IMR-90 (cell line): ENCODE results near the gene AGPAT3. TPM values are rescaled to one million over a fixed set of nuclear protein-coding genes. Genes with fewer than 3 reads are reported as not detected.

Experiments
- ATAC-seq: fragments of 200-7000 bp; cut with Tn5 transposase; 2 replicates; pipeline ENCODE4 v1.9.1; 2020; ENCODE audit warnings: low read depth, mild to moderate bottlenecking, moderate library complexity
- BruUV-seq: library from RNA; stranded (reverse); fragments of 400-500 nt; replicated peaks from 2 replicates; lab custom pipeline; 2021; lab: Mats Ljungman, UMichigan
- CTCF ChIA-PET: fragments of 300-600 bp; formaldehyde crosslinking; extraction: SDS; loops from one replicate; lab custom pipeline; 2021; ENCODE audit warnings: antibody characterized with exemption; lab: Yijun Ruan, JAX
- POLR2A ChIA-PET: fragments of 300-600 bp; sonication (Branson Sonifier 250); formaldehyde crosslinking; loops from one replicate; lab custom pipeline; 2022; ENCODE audit warnings: antibody characterized with exemption; ENCODE audit not compliant: unreplicated experiment; lab: Charles Lee
- DNase-seq: peaks from one replicate; pipeline ENCODE4 v3.0.0; 2013
- H2AFZ ChIP-seq: replicated peaks from 2 replicates; pipeline ENCODE3; 2013; ENCODE audit warnings: low read length, mild to moderate bottlenecking; ENCODE audit not compliant: poor library complexity
- H2AK5ac ChIP-seq: 2 replicates; pipeline ENCODE4 v1.6.1; 2013; ENCODE audit warnings: low read depth, low read length, inconsistent platforms
- H2AK9ac ChIP-seq: replicated peaks from 2 replicates; pipeline ENCODE3; 2013; ENCODE audit warnings: mild to moderate bottlenecking, low read depth, low read length, moderate library complexity; ENCODE audit not compliant: poor library complexity
- H2BK120ac ChIP-seq: 2 replicates; pipeline ENCODE4 v1.6.1; 2013; ENCODE audit warnings: low read depth, low read length, inconsistent platforms
- H2BK15ac ChIP-seq: 3 replicates; pipeline ENCODE4 v1.6.1; 2013; ENCODE audit warnings: low read depth, low read length, inconsistent platforms
- H2BK20ac ChIP-seq: 2 replicates; pipeline ENCODE4 v1.6.1; 2013; ENCODE audit warnings: low read depth, mild to moderate bottlenecking, inconsistent platforms, low read length, moderate library complexity
- H2BK5ac ChIP-seq: 2 replicates; pipeline ENCODE4 v1.6.1; 2013; ENCODE audit warnings: mild to moderate bottlenecking, low read depth, low read length, inconsistent platforms; ENCODE audit not compliant: poor library complexity, severe bottlenecking
- H3K14ac ChIP-seq: replicated peaks from 2 replicates; pipeline ENCODE4 v1.6.1; 2013; ENCODE audit warnings: low read depth, low read length, inconsistent platforms
- H3K18ac ChIP-seq: 2 replicates; pipeline ENCODE4 v1.6.1; 2013; ENCODE audit warnings: low read depth, low read length, control low read depth
- H3K23ac ChIP-seq: 2 replicates; pipeline ENCODE4 v1.6.1; 2013; ENCODE audit warnings: low read depth, low read length, inconsistent platforms
- H3K27ac ChIP-seq: 2 replicates; pipeline ENCODE4 v1.5.1; 2013; ENCODE audit warnings: mild to moderate bottlenecking, control low read depth, low read length; ENCODE audit not compliant: insufficient read depth
- H3K27me3 ChIP-seq: 2 replicates; pipeline ENCODE4 v1.6.1; 2013; ENCODE audit warnings: low read length; ENCODE audit not compliant: control insufficient read depth, insufficient read depth
- H3K36me3 ChIP-seq: 2 replicates; pipeline ENCODE4 v1.6.1; 2013; ENCODE audit warnings: low read length, mixed read lengths; ENCODE audit not compliant: control insufficient read depth, insufficient read depth
- H3K4ac ChIP-seq: 2 replicates; pipeline ENCODE4 v1.6.1; 2013; ENCODE audit warnings: low read depth, low read length, inconsistent platforms
- H3K4me1 ChIP-seq: 2 replicates; pipeline ENCODE4 v1.6.1; 2013; ENCODE audit warnings: low read length, mixed read lengths; ENCODE audit not compliant: control insufficient read depth, insufficient read depth
- H3K4me2 ChIP-seq: 2 replicates; pipeline ENCODE4 v1.6.1; 2013; ENCODE audit warnings: low read depth, mild to moderate bottlenecking, control low read depth, low read length, moderate library complexity
- H3K4me3 ChIP-seq: 2 replicates; pipeline ENCODE4 v1.5.1; 2013; ENCODE audit warnings: low read depth, mild to moderate bottlenecking, control low read depth, low read length, moderate library complexity; ENCODE audit not compliant: insufficient read depth
- H3K56ac ChIP-seq: 2 replicates; pipeline ENCODE4 v1.6.1; 2013; ENCODE audit warnings: low read length, inconsistent platforms; ENCODE audit not compliant: insufficient read depth; ENCODE audit errors: extremely low read depth
- H3K79me1 ChIP-seq, 2 experiments: 2 replicates each; pipeline ENCODE4 v1.6.1; 2013; ENCODE audit warnings: low read length in 2 of 2, inconsistent platforms in 1 of 2, low read depth in 1 of 2
- H3K9ac ChIP-seq: 2 replicates; pipeline ENCODE4 v1.6.1; 2013; ENCODE audit warnings: low read depth, low read length, control low read depth
- H3K9me1 ChIP-seq: 2 replicates; pipeline ENCODE4 v1.6.1; 2013; ENCODE audit warnings: low read length, inconsistent platforms; ENCODE audit not compliant: insufficient read depth
- H3K9me3 ChIP-seq: 2 replicates; pipeline ENCODE4 v1.6.1; 2013; ENCODE audit warnings: low read length; ENCODE audit not compliant: control insufficient read depth, insufficient read depth
- H4K20me1 ChIP-seq: 2 replicates; pipeline ENCODE4 v1.6.1; 2013; ENCODE audit warnings: low read length, inconsistent platforms; ENCODE audit not compliant: insufficient read depth
- H4K5ac ChIP-seq: 2 replicates; pipeline ENCODE4 v1.6.1; 2013; ENCODE audit warnings: mild to moderate bottlenecking, low read depth, low read length, control low read depth
- H4K8ac ChIP-seq, 2 experiments: 2 replicates each; pipeline ENCODE4 v1.6.1; 2013; ENCODE audit warnings: low read depth in 2 of 2, low read length in 2 of 2, control low read depth in 1 of 2, inconsistent platforms in 1 of 2
- H4K91ac ChIP-seq: 2 replicates; pipeline ENCODE4 v1.6.1; 2013; ENCODE audit warnings: low read depth, low read length, inconsistent platforms; ENCODE audit not compliant: insufficient read depth
- BHLHE40 ChIP-seq: fragments of 150-350 bp; IDR thresholded peaks from 2 replicates; pipeline ENCODE4 v1.6.1; 2016; ENCODE audit warnings: mild to moderate bottlenecking, low read depth, low read length
- FOS ChIP-seq: fragments of 150-350 bp; IDR thresholded peaks from 2 replicates; pipeline ENCODE4 v1.6.1; 2016; ENCODE audit warnings: low read depth, low read length
- RAD21 ChIP-seq: IDR thresholded peaks from 2 replicates; pipeline ENCODE4 v1.6.1; 2012; ENCODE audit warnings: low read length, improper control_type of control experiment
- WGBS, 2 experiments: methylation state at CpG; one replicate each; pipeline versions ENCODE4 v1.1.5 to v1.1.7; 2013; ENCODE audit warnings: missing lambda C conversion rate in 2 of 2; ENCODE audit not compliant: insufficient read length in 1 of 2; ENCODE audit errors: extremely low coverage in 2 of 2; 5-methylcytosine and 5-hydroxymethylcytosine counted together
- dilution Hi-C: fragments of 300-500 bp; cut with HindIII; formaldehyde crosslinking; loops from one replicate; pipeline ENCODE4 v1.14.3; 2018; ENCODE audit warnings: low sequenced_read_pairs; ENCODE audit not compliant: unreplicated experiment
- in situ Hi-C: fragments of 300-500 bp; cut with MboI; formaldehyde crosslinking; loops from 3 replicates; pipeline ENCODE4 v1.14.3; 2019; ENCODE audit warnings: low sequenced_read_pairs, inconsistent platforms, mixed read lengths
- intact Hi-C: fragments of 100-400 bp; cut with micrococcal nuclease; formaldehyde crosslinking; loops from 2 replicates; pipeline ENCODE4 v1.10.0; 2022
- polyA plus RNA-seq, 3 experiments: library from polyadenylated mRNA; depleted of rRNA; stranded (reverse); fragments of >200 nt; gene quantifications; 2 replicates each; pipeline ENCODE4 v1.2.3, GENCODE V29; 2012; ENCODE audit warnings: low replicate concordance in 1 of 3
- total RNA-seq: library from RNA; depleted of rRNA; stranded (reverse); fragments of >200 nt; gene quantifications from 2 replicates; pipeline ENCODE4 v1.2.3, GENCODE V29; 2012

AGPAT3 gene
- total and polyA plus RNA-seq, 2 of the 4 experiments (the other 2 are of a cell fraction), result 27.1 to 38.7 TPM

DNA sequence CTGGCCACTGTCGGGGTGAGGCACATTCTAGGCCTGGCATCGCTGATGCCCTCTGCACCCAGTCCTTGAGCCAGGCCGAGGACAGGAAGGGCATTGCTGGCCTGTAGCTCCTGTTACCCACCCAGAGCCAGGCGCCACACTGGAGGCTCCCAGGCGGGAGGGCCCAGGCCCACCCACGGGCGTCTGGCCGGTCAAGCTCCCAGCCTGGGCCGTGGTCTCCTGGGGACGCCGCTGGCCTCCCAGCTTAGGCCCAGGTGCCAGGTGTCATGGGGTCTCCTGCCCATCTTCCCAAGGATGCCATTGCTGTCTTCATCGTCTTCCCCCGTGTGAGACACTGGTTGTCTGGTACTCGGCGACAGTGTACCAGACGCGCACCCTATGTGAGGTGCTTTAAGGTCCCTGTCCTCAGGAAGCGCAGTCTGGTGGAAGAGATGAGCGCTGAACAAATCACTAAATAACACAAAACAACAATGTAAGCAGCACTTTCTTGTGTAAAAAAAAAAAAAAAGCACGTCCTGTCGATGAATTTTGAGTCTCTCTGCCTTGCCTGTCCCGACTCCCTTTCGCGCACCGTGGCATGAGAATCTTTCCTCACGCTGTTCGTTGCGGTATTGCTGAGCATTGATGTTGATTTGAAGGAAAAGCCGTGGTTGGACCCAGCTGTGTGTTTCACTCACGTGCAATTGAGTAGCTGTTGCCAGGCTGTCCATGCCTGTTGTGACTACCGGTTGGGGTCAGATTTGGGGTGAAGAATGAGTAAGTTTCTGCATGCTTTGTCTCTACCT, 120.1 kb downstream of the AGPAT3 start:
- DNase-seq, result peak; percentile 24

More for the DNA sequence above, 120.1 kb downstream of the AGPAT3 start:
- Histone ChIP-seq H3K4me1 (no peaks in the 10 kb centered on the region; the same call in 1 of the 2 replicates), H2BK5ac (no peak overlapping the region), H3K79me1 (no peaks in the 10 kb centered on the region), H3K14ac (no peak overlapping the region), H2AFZ (no peak overlapping the region), H3K9me3 (no peaks in the 10 kb centered on the region), H2BK20ac (no peak overlapping the region), H3K9me1 (peaks cover 3% of the 10 kb centered on the region; the same call in 1 of the 2 replicates), H3K23ac (no peak overlapping the region), H2BK120ac (no peak overlapping the region), H3K36me3 (peaks cover 18% of the 10 kb centered on the region; the same call in 1 of the 2 replicates), H4K5ac (no peak overlapping the region), H3K9ac (no peak overlapping the region), H2AK5ac (no peak overlapping the region), H3K18ac (no peak overlapping the region), H4K8ac (no peak overlapping the region), H3K27ac (no peak overlapping the region), H3K27me3 (no peaks in the 10 kb centered on the region), H2AK9ac (peak overlapping the region; percentile 62), H3K4me2 (no peak overlapping the region), H3K56ac (no peak overlapping the region), H4K91ac (no peak overlapping the region), H3K4ac (no peak overlapping the region), H3K4me3 (no peak overlapping the region), H2BK15ac (no peak overlapping the region), H4K20me1 (no peaks in the 10 kb centered on the region; the same call in 1 of the 2 replicates)
- no peak for ATAC-seq
- 84% methylated on average over 14 of the region's 31 CpGs; no CpG with 5 or more reads in 1 of the 2 experiments for WGBS, 2 experiments
- intact Hi-C loops (no loop called here), in situ Hi-C loops (no loop called here), dilution Hi-C loops (no loop called here)
- POLR2A ChIA-PET, result no interaction called here
- CTCF ChIA-PET, result no interaction called here
- no TSS peak for BruUV-seq
- TF ChIP-seq RAD21, result no peak
- TF ChIP-seq BHLHE40, result peak; percentile 74
- TF ChIP-seq FOS, result no peak
